HG02943 (cell line): Measurements from ENCODE around the gene RPL10.

Source experiments
- ATAC-seq: cut with Tn5 transposase; IDR thresholded peaks from one replicate; pipeline ENCODE4 v1.9.1; 2021; ENCODE audit warnings: mild to moderate bottlenecking, low read depth, moderate library complexity; ENCODE audit not compliant: unreplicated experiment

Gene RPL10

DNA sequence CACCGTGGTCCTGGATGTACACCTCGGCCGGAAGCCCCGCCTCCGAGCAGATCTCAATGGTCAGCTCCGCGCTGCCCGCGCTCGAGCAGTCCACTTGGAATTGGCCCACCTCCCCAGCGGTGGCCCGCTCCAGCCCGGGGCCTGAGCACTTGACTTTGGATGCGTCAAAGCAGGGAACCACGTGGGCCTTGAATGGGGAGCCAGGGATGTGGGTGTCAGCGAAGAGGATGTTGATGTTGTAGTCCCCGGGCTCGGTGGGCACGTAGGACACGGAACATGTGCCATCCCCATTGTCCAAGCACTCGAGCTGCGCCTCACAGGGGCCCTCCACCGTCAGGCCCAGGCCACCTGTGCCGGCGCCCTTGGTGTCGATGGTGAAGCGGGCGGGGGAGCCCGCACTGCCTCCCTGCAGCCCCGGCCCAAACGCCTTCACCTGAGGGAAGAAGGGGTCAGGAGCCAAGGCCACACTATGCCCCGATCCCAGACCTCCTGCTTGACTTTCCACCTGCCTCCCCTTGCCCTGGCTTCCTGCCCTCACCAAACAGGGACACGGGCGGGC lies 37.9 kb upstream of the RPL10 start:
- no peak for ATAC-seq

- ATAC-seq, result no peak
Measured at GRCh38 chrX:154362085-154362742, 36.0 kb upstream of the RPL10 start.

GRCh38 chrX:154363706-154364439 lies 34.3 kb upstream of the RPL10 start:
- no peak for ATAC-seq

DNA sequence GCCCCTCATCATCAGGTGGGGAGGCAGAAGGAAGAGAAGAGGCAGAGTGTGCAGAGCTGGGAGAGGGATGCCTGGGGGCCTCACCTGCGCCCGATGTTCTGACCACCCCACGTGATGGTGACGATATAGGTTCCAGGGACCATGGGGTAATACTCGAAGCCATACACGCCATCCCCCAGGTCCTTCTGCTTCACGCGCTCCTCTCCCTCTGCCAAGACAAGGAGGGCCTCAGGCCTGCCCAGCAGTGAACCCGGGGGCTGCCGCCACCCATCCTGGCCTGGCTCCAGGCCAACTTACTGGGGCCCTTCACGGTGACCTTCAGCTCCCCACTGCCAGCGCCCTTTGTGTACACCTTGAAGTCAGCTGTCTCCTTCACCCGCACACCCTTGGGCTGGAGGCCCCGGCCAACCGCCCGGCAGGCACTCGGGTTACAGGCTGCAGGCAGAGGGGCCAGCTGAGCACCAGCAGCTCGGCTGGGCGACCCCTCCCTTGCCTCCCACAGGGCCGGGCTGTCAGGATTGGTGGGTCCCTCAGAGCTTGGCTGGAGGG lies 33.1 kb upstream of the RPL10 start:
- ATAC-seq, result no peak

GRCh38 chrX:154365997-154366665 lies 32.0 kb upstream of the RPL10 start:
- no peak for ATAC-seq

- ATAC-seq, result no peak
Measured at GRCh38 chrX:154366666-154367055, 31.5 kb upstream of the RPL10 start.

DNA sequence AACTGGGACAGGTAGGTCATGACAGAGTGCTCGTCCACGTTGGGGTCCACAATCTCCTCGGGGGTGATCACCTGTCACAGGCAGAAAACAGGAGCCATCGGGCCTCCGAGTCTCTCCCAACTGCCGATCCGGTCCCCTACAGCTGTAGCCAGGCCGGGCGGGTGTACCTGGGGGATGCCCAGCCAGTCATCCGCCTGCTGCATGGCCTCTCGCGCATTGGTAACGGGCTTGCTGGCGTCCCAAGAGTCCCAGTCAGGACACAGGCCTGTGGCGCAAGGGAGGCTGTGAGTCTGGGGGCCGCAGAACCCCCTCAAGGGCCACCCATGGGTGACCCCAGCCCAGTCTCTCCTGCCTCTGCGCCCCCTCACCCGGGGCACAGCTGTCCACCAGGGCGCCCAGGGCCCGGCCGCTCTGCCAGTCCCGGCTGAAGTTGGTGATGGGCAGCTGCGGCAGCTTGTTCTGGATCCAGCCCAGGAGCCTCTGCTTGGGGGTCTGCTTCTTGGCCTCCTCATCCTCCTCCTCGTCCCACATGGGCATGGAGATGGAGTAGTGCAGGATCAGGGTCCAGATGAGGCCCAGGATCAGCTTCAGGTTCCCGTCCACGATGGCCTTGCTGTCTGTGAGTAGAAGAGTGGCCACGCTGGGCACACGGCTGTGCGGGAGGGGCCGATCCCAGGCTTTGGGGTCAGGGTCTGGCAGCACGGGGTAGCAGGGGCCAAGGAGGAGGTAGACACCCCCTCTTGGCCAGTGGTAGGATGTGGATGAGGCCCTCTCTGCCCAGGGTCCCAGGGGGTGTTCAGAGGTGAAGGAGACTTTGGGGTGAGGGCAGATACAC lies 30.5 kb upstream of the RPL10 start:
- ATAC-seq, result no peak

GRCh38 chrX:154368630-154369448 lies 29.3 kb upstream of the RPL10 start:
- ATAC-seq, result no peak

DNA sequence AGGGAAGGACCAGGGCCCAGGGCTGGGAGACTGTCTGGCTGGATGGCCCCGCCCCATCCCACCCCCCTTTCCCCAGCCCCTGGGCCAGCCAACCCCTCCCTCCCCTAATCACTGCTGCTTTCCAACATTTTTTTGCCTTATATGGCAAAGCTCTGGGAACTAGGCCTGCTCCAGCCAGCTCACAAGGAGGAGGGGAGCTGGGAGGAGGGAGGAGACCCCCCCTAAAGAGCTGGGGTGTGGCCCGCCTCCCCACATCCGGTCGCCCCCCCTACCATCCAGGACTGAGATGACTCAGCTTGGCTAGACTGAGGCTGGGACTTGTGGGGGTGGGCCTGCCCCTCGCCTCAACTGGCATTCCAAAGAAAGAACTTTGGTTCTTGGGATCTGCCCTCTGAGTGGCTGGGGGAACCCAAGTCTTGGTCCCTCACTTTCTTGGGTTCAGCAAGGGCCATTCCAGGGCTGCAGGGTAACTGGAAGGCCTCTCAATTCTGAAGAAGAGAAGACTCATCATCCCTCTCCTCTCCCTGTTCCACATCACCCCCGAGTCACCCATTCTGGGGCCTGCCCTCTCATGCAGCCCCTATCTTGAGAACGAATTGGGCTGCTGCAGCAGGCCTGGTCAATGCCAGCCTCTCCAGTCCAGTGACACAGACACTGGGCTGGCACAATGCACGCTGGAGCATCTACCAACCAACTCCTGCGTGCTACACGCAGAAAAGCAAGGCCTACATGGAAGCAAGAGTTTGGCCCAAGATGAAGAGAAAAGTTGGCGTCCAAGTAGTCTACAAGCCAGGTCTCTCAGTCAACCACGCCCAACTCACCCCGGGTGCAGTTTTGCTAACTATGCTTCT lies 28.5 kb upstream of the RPL10 start:
- ATAC-seq, result no peak

DNA sequence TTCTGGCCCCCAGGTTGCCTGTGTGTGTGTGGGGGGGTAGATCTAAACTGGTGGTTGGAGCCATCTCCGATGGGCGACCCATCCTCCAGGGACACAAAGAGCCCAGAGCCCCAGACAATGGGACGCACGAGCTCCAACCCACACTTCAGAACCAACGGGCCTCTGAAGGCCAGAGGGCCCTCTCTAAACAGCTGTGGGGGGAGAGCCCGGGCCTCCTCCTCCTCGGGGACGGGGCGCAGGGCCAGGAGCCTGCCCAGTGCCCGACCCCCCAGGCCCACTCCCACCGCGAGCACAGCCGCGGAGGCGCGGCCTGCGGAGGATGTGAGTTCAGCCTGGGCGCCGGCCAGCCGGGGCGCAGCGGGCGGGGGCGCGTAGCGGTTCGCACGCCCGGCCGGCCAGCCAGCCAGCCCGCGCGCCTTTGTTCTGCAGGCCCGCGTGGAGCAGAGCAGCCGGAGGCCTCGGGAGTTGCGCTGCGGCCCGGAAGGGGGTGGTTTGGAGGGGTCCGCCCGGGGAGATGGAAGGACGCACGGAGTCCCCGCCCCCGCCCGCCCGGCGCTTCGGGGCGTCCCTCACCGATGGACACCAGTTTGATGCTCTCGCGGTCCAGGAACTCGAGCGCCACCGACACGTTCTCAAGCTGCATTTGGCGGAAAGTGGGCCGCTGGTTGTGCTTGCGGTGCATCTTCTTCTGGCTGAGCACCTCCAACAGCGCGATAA lies 27.7 kb upstream of the RPL10 start:
- ATAC-seq, result no peak

DNA sequence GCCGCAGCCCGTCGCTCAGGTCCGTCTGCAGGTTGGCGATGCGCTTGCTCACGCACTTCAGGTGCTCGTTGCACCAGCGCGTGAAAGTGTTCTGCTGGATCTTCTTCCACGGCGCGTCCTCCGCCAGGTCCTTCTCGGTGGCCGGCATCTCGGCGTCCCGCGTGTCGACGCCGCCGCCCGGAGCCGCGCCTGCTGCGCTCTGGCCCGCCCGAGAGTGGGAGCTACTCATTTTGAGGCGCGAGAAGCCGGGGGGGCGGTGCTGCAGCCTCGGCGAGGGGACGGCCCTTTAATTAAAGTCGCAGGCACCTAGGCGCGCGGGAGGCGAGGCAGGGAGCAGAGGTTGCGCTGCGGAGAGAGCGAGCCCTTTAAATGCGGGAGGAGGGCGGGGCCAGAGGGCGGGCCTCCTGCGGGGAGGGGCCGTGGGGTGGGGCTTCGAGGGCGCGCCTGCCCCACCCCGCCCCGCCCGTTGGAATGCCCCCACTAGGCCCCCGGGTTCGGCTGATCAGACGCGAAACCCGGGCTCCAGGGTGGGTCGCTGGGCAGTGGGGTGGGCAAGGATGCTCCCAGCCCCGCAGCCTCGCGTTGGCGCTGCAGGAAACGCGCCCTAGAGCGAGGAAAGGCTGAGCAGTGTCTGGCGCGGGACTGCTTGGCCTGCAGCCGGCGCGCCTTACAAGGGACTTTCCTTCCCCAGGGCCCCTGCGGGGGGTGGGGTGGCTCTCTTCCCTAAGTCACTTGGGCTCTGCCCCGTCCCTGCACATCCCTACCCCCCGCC lies 27.0 kb upstream of the RPL10 start:
- peak; percentile 53 for ATAC-seq

DNA sequence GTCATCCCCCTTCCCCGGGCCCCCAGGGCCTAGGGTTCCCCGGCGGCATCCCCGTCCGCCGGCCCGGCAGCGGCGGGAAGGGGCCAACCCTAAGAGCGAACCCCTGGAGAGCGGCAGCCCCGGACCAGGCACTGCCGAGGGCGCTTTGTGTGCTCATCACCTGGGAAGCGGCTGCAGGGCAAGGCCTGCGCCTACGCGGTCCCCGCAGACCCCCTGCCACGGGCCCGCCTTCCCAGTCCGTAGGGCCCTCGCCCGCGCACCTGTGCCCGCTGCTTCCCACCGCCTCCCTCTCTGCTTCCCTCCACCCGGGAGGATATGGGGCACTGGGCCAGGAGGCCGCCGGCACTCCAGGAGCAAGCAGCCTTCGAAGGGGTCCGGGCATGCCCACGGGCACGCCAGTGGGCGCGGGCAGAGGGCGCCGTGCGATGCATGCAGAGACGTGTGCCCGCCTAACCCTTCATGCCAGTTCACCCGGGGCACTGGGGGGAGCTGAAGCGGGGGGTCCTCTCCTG lies 26.3 kb upstream of the RPL10 start:
- peak; percentile 12 for ATAC-seq

DNA sequence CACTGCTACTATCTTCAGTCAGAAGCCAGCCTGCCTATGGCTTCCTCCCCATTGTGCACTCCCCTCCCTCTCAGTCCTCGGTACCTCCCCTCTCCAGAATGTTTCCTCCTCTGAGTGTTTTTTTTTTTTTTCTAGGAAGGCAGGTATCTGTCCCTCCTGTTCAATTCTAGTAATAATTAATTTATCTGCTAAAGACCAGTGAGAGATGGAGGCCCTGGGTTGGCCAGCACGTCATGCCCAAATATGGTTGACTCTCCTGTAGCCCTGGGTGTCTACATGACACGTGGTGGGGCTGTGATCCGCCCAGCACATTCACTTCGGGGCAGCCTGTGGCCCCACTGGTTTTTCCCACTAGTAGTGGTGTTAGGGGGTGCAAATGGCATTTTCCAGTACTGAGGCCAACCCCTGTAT lies 25.6 kb upstream of the RPL10 start:
- ATAC-seq, result no peak

DNA sequence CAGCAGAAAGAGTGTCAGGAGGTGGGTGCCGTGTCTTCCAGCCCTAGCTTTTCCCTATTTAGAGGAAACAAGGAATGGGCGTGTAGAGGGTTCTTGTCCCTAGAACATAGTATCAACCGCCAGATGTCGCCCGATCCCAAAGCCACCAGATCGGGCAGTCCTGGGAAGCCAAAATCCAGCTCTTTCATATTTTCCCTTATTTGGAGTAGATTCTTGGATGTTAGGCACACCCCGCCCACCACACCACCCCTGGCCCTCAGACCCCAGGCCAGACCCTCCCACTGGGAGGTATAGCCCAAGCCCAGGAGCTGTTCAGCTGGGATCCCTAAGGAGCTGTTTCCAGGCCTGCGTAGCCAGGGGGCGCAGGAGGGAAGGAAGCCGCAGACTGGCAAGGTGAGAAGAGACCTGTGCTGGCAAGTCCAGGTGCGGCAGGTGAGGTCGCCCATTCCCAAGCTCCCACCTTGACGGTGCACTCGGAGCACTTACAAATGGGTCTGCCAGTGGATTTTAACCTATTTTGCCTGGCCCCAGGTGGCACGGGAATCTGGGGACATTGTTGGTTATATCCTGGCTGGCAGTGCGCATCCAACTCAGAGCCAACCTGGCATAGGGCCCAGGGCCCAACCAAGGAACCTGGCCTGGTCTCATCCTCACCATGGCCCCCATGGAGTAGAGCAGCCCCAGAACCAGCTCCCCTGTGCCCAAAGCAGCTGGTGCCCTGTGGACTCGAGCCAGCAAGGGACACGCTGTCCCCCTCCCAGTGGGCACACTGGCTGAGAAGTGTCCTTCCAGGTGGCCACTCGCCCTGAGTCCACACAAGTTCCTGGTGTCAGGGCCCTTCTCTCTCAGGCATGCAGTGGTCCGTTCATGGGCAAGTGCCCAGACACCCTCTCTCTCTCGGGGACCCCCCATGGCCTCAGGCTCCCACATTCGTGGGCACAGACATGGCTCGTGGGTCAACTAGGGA lies 24.6 kb upstream of the RPL10 start:
- ATAC-seq, result no peak

DNA sequence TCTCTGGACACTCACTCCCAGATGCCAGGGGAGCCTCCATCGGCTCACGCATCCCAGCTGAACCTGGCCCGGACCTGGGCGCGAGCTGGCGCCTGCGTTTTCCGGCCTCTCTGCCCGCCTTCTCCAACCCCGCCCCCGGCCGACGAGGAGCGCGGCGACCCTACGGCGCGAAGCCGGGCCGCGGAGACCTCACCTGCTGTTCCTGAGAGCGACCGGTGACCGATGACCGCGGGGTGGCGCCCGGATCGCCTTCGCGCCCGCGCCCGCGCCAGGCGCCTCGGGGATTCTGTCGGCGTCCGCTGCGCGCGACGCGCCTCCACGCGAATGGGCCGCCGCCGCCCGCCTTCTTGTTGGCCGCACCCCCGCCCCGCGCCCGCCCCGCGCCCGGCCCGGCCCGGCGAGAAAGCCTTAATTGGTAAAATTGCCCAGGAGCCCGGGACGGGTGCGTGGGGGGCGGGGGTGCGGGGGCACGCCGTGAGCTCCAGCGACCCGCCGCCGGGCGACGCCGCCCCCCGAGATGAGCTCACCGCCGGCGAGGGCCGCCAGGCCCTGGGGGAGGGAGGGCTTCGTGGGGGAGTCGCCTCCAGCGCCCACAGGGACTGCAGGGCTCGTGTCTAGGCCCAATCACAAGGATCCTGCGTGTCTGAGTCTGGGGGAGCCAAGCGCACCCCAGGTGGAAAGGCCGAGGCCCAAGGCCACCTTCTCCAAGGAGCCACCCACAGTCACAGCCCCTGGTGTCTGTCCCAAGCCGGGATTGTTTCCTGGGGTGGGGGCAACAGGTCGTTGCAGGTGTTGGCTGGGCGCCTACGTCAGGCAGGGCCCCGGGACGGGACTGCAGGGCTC lies 23.6 kb upstream of the RPL10 start, which contains the start of gene FLNA:
Gene FLNA (minus strand): TSS at position 322 of the 843 bp plus-strand sequence. CDS start 3,389 bp downstream, outside the sequence.
- no peak for ATAC-seq
